GM12872 (cell line): Measurements from ENCODE around the gene UBXN6.

ENCODE experiments used
- CTCF ChIP-seq: IDR thresholded peaks from 3 replicates; pipeline ENCODE4 v1.5.1; 2011; ENCODE audit warnings: low read depth, mild to moderate bottlenecking, low read length, moderate library complexity; ENCODE audit not compliant: insufficient read depth

UBXN6 gene

DNA sequence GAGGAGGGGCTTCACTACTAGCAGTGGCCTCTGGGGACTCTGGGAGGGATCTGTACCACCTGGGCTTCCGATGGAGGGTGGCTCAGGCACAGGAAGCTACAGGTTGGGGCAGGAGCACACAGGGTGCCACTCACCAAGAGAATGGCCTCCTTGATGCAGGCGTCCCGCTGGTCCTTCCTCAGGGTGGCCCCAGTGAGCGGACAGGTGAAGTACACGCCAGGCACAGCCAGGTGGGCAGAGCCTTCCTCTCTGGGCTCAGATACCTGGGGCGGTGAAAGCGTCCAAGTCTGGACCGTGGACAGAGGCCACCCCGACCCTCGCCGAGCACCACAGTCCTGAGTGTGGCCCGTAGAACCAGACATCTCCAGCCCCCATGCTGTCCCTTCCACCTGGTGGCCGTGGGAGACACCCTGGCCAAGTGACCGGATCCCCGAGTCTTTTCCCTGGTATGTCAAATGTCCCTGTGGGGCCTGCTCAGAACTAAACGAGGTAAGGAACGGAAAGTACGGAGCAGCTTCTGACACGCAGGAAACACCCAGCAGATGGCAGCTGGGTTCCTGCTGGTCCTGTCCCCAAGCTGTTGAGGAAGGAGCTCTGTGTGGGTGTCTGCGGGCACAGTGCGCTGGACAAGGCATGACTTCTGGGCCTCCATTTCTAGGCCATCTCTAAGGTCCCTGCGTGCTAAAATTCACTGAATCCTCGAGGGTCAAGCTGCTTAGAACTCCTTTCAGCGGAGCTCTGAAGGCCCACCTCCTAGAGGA lies 5.2 kb downstream of the UBXN6 start:
- TF ChIP-seq CTCF = no peak

- TF ChIP-seq CTCF = no peak
Observed at GRCh38 chr19:4449639-4450028, 8.0 kb downstream of the UBXN6 start.

- TF ChIP-seq CTCF = no peak
Observed at GRCh38 chr19:4449022-4449638, 8.5 kb downstream of the UBXN6 start.

DNA sequence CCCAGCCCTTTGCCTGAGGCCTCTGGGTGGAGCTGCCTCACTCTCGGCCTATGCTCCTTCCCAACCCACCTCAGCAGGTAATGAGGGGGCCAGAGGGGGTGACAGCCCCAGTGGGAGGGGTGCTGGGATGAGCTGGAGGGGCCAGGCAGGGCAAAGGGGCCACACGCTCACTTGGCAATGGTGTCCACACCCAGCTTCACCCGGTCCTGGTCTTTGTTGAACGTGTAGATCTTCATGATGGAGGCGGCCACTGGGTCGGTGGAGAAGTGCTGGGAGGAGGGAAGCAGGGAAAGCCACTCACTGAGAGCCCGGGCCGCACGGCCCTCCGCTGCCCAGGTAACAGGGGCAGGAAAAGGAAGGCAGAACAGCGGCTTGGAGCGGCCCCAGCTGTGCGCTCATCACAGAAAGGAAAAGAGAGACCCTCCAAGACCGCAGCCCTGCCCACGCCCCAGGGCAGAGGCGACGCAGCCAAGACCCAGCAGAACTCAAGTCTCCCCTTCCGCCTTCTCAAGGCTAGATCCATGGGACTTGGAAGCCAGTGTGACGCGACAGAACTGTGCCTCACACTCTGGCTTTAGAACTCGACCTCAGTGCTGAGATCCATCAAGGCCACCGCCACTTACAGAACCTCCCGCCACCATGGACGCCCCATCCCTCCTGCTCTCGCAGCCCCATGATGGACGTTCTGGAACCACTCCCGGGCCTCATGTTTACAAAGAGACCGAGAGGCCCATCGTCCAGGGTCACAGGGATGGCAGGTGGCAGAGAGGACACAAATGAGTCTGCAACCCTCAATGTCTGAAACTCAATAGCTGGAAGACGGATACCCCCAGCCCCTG lies 9.2 kb downstream of the UBXN6 start:
- TF ChIP-seq CTCF = no peak

DNA sequence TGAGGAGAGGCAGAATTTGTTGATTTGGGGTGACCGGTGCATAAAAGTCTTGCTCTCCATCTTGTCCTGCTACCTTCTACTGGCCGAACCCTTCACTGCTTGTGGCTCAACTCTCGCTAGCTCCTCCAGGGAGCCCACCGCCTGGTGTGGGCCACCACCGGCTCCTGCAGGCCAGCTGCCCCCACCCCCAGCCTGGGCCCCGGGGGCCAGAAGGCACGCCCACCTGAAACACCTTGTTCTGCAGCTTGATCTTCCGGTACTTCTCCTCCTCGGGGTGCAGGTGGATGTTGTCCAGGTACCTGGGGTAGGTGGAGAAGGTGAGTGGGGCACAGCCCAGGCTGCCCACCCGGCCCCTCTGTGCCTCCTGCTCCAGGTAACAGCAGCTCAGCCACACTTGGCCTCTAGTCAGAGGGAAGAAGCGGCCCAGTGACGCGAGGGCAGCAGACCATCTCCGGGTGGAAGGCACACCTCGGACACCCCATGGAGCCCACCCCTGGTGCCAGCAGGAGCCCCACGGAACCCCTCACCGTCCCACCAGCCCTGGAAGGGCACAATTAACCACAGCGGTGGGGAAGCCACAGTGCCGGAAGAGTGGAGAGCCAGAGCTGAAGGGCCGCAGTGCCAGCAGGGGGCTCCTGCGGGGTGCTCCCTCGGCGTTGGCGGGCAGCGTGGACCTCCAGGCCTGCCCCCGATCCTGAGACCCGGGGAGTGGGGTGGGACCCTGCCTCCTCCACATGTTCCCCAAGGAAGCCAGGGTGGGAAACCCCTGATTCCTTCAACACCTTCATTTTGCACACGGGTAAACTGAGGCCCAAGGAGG lies 10.1 kb downstream of the UBXN6 start:
- no peak for TF ChIP-seq CTCF

DNA sequence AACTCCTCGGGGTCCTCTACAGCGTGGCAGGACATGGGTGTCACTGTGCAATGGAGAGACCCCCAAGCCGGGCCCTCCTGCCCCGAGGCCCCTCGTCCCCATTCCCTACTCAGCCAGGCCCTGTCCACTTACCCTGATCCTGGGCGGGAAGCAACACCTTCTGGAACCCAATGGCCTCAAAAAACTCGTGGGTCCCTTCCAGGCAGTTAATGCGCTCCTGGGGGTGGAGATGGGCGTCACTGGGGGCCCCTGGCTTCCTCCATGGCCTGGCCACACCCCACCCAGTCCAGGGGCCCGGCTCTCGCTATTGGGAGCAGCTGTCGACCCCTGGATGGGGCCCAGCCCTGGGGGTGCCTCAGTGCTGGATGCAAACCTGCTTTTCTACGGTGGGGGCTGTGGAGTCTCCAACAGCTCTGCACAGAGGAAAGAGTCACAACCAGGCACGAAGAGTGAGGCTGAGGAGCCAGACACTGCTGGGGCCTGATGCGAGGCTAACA lies 10.8 kb downstream of the UBXN6 start:
- no peak for TF ChIP-seq CTCF
